GM13977 (cell line): ENCODE data around the gene GALNTL6.

ENCODE experiments used
- DNase-seq: peaks from one replicate; pipeline ENCODE4 v3.0.0; 2012; ENCODE audit warnings: low spot score
- in situ Hi-C: fragments of 300-500 bp; cut with MboI; formaldehyde crosslinking; loops from one replicate; pipeline ENCODE4 v1.12.0; 2022; ENCODE audit warnings: low sequenced_read_pairs, low pct_unique_long_range_greater_than_20kb, mixed read lengths, inconsistent platforms; ENCODE audit not compliant: unreplicated experiment
- TF ChIP-seq, protein P1 (sequence below): IDR thresholded peaks from 2 replicates; pipeline ENCODE4 v1.5.1; 2012; ENCODE audit warnings: mild to moderate bottlenecking, control low read depth; ENCODE audit not compliant: insufficient read depth; ENCODE audit errors: extremely low read depth, missing control alignments

The GALNTL6 gene

DNA sequence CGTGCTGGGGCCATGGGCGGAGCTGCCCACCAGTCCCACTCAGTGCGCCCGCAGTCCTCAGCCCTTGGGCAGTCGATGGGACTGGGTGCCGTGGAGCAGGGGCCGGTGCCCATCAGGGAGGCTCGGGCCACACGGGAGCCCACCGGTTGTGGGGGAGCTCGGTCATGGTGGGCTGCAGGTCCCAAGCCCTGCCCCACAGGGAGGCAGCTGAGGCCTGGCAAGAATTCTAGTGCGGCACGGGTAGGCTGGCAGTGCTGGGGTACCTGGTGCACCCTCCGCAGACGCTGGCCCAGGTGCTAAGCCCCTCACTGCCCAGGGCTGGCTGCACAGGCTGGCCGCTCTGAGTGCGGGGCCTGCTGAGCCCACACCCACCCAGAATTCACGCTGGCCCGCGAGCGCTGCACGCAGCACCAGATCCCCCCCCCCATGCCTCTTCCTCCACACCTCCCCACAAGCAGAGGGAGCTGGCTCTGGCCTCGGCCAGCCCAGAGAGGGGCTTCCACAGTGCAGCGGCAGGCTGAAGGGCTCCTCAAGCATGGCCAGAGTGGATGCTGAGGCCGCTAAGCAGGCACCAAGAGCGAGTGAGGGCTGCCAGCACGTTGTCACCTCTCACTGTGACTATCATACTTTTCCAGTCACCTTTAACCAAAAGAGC is 564.4 kb downstream of the GALNTL6 start:
- in situ Hi-C loops: no loop called here
- TF ChIP-seq, protein P1, sequence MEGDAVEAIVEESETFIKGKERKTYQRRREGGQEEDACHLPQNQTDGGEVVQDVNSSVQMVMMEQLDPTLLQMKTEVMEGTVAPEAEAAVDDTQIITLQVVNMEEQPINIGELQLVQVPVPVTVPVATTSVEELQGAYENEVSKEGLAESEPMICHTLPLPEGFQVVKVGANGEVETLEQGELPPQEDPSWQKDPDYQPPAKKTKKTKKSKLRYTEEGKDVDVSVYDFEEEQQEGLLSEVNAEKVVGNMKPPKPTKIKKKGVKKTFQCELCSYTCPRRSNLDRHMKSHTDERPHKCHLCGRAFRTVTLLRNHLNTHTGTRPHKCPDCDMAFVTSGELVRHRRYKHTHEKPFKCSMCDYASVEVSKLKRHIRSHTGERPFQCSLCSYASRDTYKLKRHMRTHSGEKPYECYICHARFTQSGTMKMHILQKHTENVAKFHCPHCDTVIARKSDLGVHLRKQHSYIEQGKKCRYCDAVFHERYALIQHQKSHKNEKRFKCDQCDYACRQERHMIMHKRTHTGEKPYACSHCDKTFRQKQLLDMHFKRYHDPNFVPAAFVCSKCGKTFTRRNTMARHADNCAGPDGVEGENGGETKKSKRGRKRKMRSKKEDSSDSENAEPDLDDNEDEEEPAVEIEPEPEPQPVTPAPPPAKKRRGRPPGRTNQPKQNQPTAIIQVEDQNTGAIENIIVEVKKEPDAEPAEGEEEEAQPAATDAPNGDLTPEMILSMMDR: no peak
- no peak for DNase-seq

DNA sequence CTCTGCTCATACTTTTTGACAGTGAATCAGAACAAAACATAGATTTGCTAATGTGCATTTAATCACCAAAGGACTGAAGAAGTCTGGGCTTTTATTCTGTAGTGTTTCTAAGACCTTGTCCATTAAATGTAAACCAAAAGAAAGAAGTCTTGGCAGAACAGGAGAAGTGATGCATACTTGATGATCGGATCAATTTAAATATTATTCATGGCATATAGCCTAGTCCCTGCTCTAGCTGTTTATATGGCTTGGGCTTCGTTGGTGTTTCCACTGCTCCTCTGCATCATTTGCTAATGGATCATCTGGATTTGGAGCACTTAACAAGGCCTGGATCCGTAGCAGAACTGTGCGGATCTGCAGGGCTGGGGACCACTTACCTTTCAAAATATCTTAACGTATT is 566.6 kb downstream of the GALNTL6 start:
- no peak for DNase-seq
- in situ Hi-C loops: no loop called here
- TF ChIP-seq, protein P1: no peak

DNA sequence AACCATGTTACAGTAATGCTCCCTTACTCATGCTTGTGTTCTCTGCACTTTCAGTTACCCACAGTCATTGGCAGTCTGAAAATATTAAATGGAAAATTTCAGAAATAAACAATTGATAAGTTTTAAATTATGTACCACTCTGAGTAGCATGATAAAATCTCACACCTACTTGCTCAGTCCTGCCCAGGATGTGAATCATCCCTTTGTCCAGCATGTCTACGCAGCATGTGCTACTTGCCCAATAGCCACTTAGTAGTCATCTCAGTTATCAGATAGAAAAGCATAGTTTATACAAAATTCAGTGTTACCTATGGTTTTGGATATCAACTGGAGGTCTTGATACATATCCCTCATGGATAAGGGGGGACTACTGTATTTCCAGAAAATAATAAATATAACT is 577.1 kb downstream of the GALNTL6 start:
- in situ Hi-C loops: no loop called here
- TF ChIP-seq, protein P1: no peak
- no peak for DNase-seq

DNA sequence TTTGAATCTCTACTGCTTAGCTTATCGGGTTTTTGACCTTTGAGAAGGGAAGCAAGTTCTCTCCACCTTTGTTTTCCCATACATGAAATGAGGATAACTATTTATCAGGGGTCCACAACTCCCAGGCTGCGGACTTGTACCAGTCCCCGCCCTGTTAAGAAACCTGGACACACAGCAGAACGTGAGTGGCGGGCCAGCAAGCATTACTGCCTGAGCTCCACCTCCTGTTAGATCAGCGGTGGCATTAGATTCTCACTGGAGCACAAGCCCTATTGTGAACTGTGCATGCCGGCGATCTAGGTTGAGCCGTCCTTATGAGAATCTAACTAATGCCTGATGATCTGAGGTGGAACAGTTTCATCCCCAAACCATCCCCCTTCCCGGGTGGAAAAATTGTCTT is 579.5 kb downstream of the GALNTL6 start:
- no peak for DNase-seq
- in situ Hi-C loops: no loop called here

DNA sequence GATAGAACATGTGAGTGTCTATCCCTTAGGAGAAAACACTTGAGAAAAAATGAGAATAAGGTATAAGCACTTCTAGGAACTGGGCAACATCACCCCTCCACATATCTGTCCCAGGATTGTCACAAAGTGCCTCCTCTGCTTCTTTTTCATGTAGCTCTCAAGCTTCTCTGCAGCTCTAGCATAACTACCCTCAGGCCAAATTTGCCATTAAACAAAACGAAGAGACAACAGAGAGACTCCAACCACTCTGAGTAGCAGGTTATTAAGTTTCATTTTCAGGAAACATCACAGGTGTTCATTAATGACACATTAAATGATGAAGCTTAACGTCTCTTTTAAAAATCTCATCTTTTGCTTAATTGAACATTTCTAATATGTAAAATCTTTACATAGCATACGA is 580.0 kb downstream of the GALNTL6 start:
- TF ChIP-seq, protein P1: no peak
- no peak for DNase-seq
- in situ Hi-C loops: no loop called here

More for the DNA sequence above, 579.5 kb downstream of the GALNTL6 start:
- TF ChIP-seq, protein P1: no peak

DNA sequence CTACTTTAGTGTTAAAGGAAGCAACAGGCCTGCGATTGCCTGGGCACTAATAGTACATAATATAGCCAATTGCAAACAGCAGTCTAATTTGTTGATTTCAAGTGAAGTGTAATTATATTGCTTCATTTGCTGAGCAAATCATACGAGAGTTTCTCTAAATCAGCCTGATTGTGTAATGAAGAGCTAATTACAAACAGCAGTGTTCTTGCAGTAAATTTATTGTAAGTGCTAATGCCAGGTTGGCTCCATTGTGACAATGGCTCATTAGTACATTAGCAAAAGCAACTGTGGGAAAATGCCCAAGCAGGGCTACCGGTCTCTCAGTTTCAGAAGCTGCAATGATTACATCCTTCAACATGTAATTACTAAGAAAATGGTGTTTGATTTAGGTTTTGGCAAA is 591.5 kb downstream of the GALNTL6 start:
- TF ChIP-seq, protein P1: no peak
- in situ Hi-C loops: no loop called here
- no peak for DNase-seq
